HepG2 (cell line): ENCODE measurements around the gene UBTD1. TPM values are rescaled to one million over a fixed set of nuclear protein-coding genes. Genes with fewer than 3 reads are reported as not detected.

Source experiments
- ELF1 ChIP-seq: sonication (generic); formaldehyde crosslinking; IDR thresholded peaks from 2 replicates; pipeline ENCODE4 v1.4.0; 2020; ENCODE audit warnings: missing genetic modification reagents
- MTA1 ChIP-seq: sonication (generic); formaldehyde crosslinking; IDR thresholded peaks from 2 replicates; pipeline ENCODE4 v1.4.0; 2020; ENCODE audit warnings: missing genetic modification reagents, mild to moderate bottlenecking, borderline replicate concordance
- NFKB2 ChIP-seq: sonication (generic); formaldehyde crosslinking; IDR thresholded peaks from 2 replicates; pipeline ENCODE4 v1.4.0; 2020; ENCODE audit warnings: missing genetic modification reagents, borderline replicate concordance
- NFYB ChIP-seq: sonication (generic); formaldehyde crosslinking; IDR thresholded peaks from 2 replicates; pipeline ENCODE4 v1.4.0; 2020; ENCODE audit warnings: missing genetic modification reagents
- PAWR ChIP-seq: sonication (generic); formaldehyde crosslinking; IDR thresholded peaks from 2 replicates; pipeline ENCODE4 v1.4.0; 2020; ENCODE audit warnings: missing genetic modification reagents, mild to moderate bottlenecking, borderline replicate concordance
- SIX1 ChIP-seq: sonication (generic); formaldehyde crosslinking; IDR thresholded peaks from 2 replicates; pipeline ENCODE4 v1.4.0; 2020; ENCODE audit warnings: missing genetic modification reagents, borderline replicate concordance
- SRSF9 ChIP-seq: fragments of 200-400 bp; formaldehyde crosslinking; IDR thresholded peaks from 2 replicates; pipeline ENCODE4 v1.6.1; 2018; ENCODE audit warnings: borderline replicate concordance, mild to moderate bottlenecking, low read depth, low read length; ENCODE audit not compliant: insufficient read depth, poor library complexity, severe bottlenecking
- TCF7L2 ChIP-seq: IDR thresholded peaks from 2 replicates; pipeline ENCODE4 v1.6.1; 2011; ENCODE audit warnings: mild to moderate bottlenecking, low read depth, low read length, moderate library complexity
- TRAFD1 ChIP-seq: sonication (generic); formaldehyde crosslinking; IDR thresholded peaks from 2 replicates; pipeline ENCODE4 v1.5.1; 2020; ENCODE audit warnings: missing genetic modification reagents, mild to moderate bottlenecking, borderline replicate concordance
- ZBTB1 ChIP-seq: sonication (generic); formaldehyde crosslinking; IDR thresholded peaks from 2 replicates; pipeline ENCODE4 v1.4.0; 2020; ENCODE audit warnings: missing genetic modification reagents, borderline replicate concordance
- ZFP36 ChIP-seq: fragments of 150-350 bp; IDR thresholded peaks from 2 replicates; pipeline ENCODE4 v1.6.1; 2018; ENCODE audit warnings: borderline replicate concordance, low read length, low read depth; ENCODE audit not compliant: partially characterized antibody
- ZFP36L2 ChIP-seq: sonication (generic); formaldehyde crosslinking; IDR thresholded peaks from 2 replicates; pipeline ENCODE4 v1.4.0; 2020; ENCODE audit warnings: missing genetic modification reagents
- ZKSCAN8 ChIP-seq: IDR thresholded peaks from 2 replicates; pipeline ENCODE4 v1.6.1; 2016; ENCODE audit warnings: borderline replicate concordance, missing genetic modification reagents, missing compliant biosample characterization
- ZNF34 ChIP-seq: sonication (generic); formaldehyde crosslinking; IDR thresholded peaks from 2 replicates; pipeline ENCODE4 v1.4.0; 2020; ENCODE audit warnings: mild to moderate bottlenecking, missing genetic modification reagents, borderline replicate concordance
- ZNF546 ChIP-seq: sonication (generic); formaldehyde crosslinking; conservative IDR thresholded peaks from 2 replicates; pipeline ENCODE4 v1.8.1; 2023; ENCODE audit warnings: mild to moderate bottlenecking, missing genetic modification reagents
- ZNF558 ChIP-seq: sonication (generic); formaldehyde crosslinking; IDR thresholded peaks from 2 replicates; pipeline ENCODE4 v1.9.0; 2022; ENCODE audit warnings: mild to moderate bottlenecking, missing genetic modification reagents, borderline replicate concordance
- ZNF788 ChIP-seq: sonication (generic); formaldehyde crosslinking; IDR thresholded peaks from 2 replicates; pipeline ENCODE4 v1.5.0; 2020; ENCODE audit warnings: mild to moderate bottlenecking, missing genetic modification reagents, borderline replicate concordance
- polyA plus RNA-seq, 8 experiments: library from polyadenylated mRNA; depleted of rRNA in 3 of 8; stranded (reverse) in 7 of 8; unstranded in 1 of 8; fragments of >200 nt; fragmentation: Illumina TruSeq in 4 of 8; extraction: Trizol in 4 of 8; gene quantifications; 2 replicates each; pipeline versions ENCODE4 v1.2.1 to v1.2.3, GENCODE V29; 2011 to 2016; ENCODE audit warnings: low read depth in 4 of 8, missing spikeins in 1 of 8, mixed read lengths in 1 of 8; ENCODE audit not compliant: insufficient read depth in 1 of 8
- total RNA-seq, 5 experiments: library from RNA; depleted of rRNA; stranded (reverse); fragments of >200 nt; fragmentation: Illumina TruSeq; extraction: Trizol; gene quantifications; 2 replicates each; pipeline ENCODE4 v1.2.3, GENCODE V29; 2016; ENCODE audit warnings: low read depth in 1 of 5
- TF ChIP-seq, protein P1 (sequence below): sonication (generic); formaldehyde crosslinking; conservative IDR thresholded peaks from 2 replicates; pipeline ENCODE4 v1.4.0; 2020; ENCODE audit warnings: mild to moderate bottlenecking, missing genetic modification reagents, moderate library complexity
- TF ChIP-seq, protein P2 (sequence below): sonication (generic); formaldehyde crosslinking; IDR thresholded peaks from 2 replicates; pipeline ENCODE4 v1.5.0; 2020; ENCODE audit warnings: missing genetic modification reagents
- TF ChIP-seq, protein P3 (sequence below): sonication (generic); formaldehyde crosslinking; IDR thresholded peaks from 2 replicates; pipeline ENCODE4 v1.8.1; 2022; ENCODE audit warnings: mild to moderate bottlenecking, missing genetic modification reagents

The UBTD1 gene
- total and polyA plus RNA-seq, 2 of the 13 experiments (the other 11 are each of a cell fraction or from before 2014, with no cell fraction given): 7.9 to 10.0 TPM

GRCh38 chr10:97498076-97498840 lies 466 bp upstream of the UBTD1 start, which contains the start of gene MMS19 (continued):
- TF ChIP-seq ZNF546 (CRISPR knock-in tag): no peak
- TF ChIP-seq, protein P1, sequence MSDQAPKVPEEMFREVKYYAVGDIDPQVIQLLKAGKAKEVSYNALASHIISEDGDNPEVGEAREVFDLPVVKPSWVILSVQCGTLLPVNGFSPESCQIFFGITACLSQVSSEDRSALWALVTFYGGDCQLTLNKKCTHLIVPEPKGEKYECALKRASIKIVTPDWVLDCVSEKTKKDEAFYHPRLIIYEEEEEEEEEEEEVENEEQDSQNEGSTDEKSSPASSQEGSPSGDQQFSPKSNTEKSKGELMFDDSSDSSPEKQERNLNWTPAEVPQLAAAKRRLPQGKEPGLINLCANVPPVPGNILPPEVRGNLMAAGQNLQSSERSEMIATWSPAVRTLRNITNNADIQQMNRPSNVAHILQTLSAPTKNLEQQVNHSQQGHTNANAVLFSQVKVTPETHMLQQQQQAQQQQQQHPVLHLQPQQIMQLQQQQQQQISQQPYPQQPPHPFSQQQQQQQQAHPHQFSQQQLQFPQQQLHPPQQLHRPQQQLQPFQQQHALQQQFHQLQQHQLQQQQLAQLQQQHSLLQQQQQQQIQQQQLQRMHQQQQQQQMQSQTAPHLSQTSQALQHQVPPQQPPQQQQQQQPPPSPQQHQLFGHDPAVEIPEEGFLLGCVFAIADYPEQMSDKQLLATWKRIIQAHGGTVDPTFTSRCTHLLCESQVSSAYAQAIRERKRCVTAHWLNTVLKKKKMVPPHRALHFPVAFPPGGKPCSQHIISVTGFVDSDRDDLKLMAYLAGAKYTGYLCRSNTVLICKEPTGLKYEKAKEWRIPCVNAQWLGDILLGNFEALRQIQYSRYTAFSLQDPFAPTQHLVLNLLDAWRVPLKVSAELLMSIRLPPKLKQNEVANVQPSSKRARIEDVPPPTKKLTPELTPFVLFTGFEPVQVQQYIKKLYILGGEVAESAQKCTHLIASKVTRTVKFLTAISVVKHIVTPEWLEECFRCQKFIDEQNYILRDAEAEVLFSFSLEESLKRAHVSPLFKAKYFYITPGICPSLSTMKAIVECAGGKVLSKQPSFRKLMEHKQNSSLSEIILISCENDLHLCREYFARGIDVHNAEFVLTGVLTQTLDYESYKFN (CRISPR knock-in tag): no peak; the same call in 1 of the 2 replicates
- 0 out of 2 replicates have a peak, but pooled peaks have one; percentile 58 for TF ChIP-seq ZNF788 (CRISPR knock-in tag)
- peak; percentile 47 for TF ChIP-seq ELF1
- no peak for TF ChIP-seq SIX1 (CRISPR knock-in tag)
- TF ChIP-seq SRSF9: no peak
- TF ChIP-seq ZNF558 (CRISPR knock-in tag): peak; percentile 55; the same call in 1 of the 2 replicates
- TF ChIP-seq NFYB (CRISPR knock-in tag): peak; percentile 72
- no peak for TF ChIP-seq PAWR (CRISPR knock-in tag)
- TF ChIP-seq TCF7L2: no peak
- TF ChIP-seq ZFP36L2 (CRISPR knock-in tag): no peak
- no peak for TF ChIP-seq TRAFD1 (CRISPR knock-in tag)
- no peak for TF ChIP-seq ZKSCAN8 (CRISPR knock-in tag)
- TF ChIP-seq, protein P2, sequence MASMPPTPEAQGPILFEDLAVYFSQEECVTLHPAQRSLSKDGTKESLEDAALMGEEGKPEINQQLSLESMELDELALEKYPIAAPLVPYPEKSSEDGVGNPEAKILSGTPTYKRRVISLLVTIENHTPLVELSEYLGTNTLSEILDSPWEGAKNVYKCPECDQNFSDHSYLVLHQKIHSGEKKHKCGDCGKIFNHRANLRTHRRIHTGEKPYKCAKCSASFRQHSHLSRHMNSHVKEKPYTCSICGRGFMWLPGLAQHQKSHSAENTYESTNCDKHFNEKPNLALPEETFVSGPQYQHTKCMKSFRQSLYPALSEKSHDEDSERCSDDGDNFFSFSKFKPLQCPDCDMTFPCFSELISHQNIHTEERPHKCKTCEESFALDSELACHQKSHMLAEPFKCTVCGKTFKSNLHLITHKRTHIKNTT (CRISPR knock-in tag): no peak
- 0 out of 2 replicates have a peak, but pooled peaks have one; percentile 26 for TF ChIP-seq ZNF34
- peak; percentile 81; the same call in 1 of the 2 replicates for TF ChIP-seq MTA1 (CRISPR knock-in tag)
- no peak for TF ChIP-seq ZFP36
- TF ChIP-seq ZBTB1 (CRISPR knock-in tag): no peak
- TF ChIP-seq NFKB2 (CRISPR knock-in tag): peak; percentile 15; the same call in 1 of the 2 replicates
- TF ChIP-seq, protein P3, sequence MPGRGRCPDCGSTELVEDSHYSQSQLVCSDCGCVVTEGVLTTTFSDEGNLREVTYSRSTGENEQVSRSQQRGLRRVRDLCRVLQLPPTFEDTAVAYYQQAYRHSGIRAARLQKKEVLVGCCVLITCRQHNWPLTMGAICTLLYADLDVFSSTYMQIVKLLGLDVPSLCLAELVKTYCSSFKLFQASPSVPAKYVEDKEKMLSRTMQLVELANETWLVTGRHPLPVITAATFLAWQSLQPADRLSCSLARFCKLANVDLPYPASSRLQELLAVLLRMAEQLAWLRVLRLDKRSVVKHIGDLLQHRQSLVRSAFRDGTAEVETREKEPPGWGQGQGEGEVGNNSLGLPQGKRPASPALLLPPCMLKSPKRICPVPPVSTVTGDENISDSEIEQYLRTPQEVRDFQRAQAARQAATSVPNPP (CRISPR knock-in tag): peak; percentile 60; the same call in 1 of the 2 replicates
